MCF 10A (cell line): ENCODE data around the gene EIF1AD. TPM values are rescaled to one million over a fixed set of nuclear protein-coding genes. Genes with fewer than 3 reads are reported as not detected.

Experiments used
- BruUV-seq: library from RNA; stranded (reverse); fragments of 400-500 nt; replicated peaks from 2 replicates; lab custom pipeline; 2021; lab: Mats Ljungman, UMichigan
- CTCF ChIA-PET: fragments of 300-600 bp; sonication (Branson Sonifier 250); formaldehyde crosslinking; extraction: SDS; loops from one replicate; lab custom pipeline; 2021; ENCODE audit warnings: antibody characterized with exemption, inconsistent platforms; lab: Yijun Ruan, JAX
- POLR2A ChIA-PET: fragments of 300-600, 350-650 bp; sonication (Branson Sonifier 250); formaldehyde crosslinking; extraction: SDS; loops from one replicate; lab custom pipeline; 2020; ENCODE audit warnings: antibody characterized with exemption, inconsistent platforms; lab: Yijun Ruan, JAX
- DNase-seq: peaks from one replicate; pipeline ENCODE4 v3.0.0-alpha.2; 2018; ENCODE audit not compliant: unreplicated experiment
- H3K27ac Mint-ChIP-seq: one replicate; pipeline ENCODE4 v1.8.0; 2022; ENCODE audit warnings: mild to moderate bottlenecking, low read depth, mixed read lengths; ENCODE audit not compliant: unreplicated experiment
- H3K27me3 Mint-ChIP-seq: one replicate; pipeline ENCODE4 v1.8.0; 2022; ENCODE audit warnings: mixed read lengths; ENCODE audit not compliant: insufficient read depth, unreplicated experiment
- H3K36me3 Mint-ChIP-seq: one replicate; pipeline ENCODE4 v1.8.0; 2022; ENCODE audit warnings: mild to moderate bottlenecking, moderate library complexity, mixed read lengths; ENCODE audit not compliant: insufficient read depth, unreplicated experiment
- H3K4me1 Mint-ChIP-seq: one replicate; pipeline ENCODE4 v1.8.0; 2022; ENCODE audit warnings: mixed read lengths; ENCODE audit not compliant: insufficient read depth, unreplicated experiment
- H3K4me3 Mint-ChIP-seq: one replicate; pipeline ENCODE4 v1.8.0; 2022; ENCODE audit warnings: mild to moderate bottlenecking, moderate library complexity, mixed read lengths; ENCODE audit not compliant: unreplicated experiment
- H3K9me3 Mint-ChIP-seq: one replicate; pipeline ENCODE4 v1.8.0; 2022; ENCODE audit warnings: mixed read lengths; ENCODE audit not compliant: unreplicated experiment
- CTCF ChIP-seq: fragments of 200-600 bp; IDR thresholded peaks from one replicate; pipeline ENCODE4 v1.8.0; 2022; ENCODE audit warnings: antibody characterized with exemption, mild to moderate bottlenecking; ENCODE audit not compliant: unreplicated experiment
- intact Hi-C: fragments of 100-400 bp; cut with micrococcal nuclease; formaldehyde crosslinking; loops from 2 replicates; pipeline ENCODE4 v1.14.1; 2022
- total RNA-seq: library from RNA; stranded (reverse); gene quantifications from 2 replicates; pipeline ENCODE4 v1.2.3, GENCODE V29; 2022

Gene EIF1AD
- total RNA-seq, 1 experiment from 2014 or later = 21.7 TPM

GRCh38 chr11:66048547-66049323 is 46.8 kb upstream of the EIF1AD start, which contains the start of gene GAL3ST3:
GAL3ST3 (minus strand) TSS chr11:66049161; CDS start chr11:66045415, 3,746 bp downstream.
- no peaks in the 10 kb centered on the region for H3K27me3 Mint-ChIP-seq
- H3K4me1 Mint-ChIP-seq = peaks cover 5% of the 10 kb centered on the region
- ChIA-PET POLR2A (interaction anchor here (1.4 kb wide), 1 partner anchor 46 kb away, joined by 5 read pairs; the partner anchor contains the start of gene BANF1), CTCF (interaction anchor here (0.7 to 1.0 kb wide), 3 partner anchors 19 to 88 kb away, joined by 3 to 4 read pairs (median 3); no protein-coding TSS in a partner anchor)
- intact Hi-C loops = no loop called here
- no peaks in the 10 kb centered on the region for H3K9me3 Mint-ChIP-seq
- peaks cover 6% of the 10 kb centered on the region for H3K36me3 Mint-ChIP-seq
- no peak within 1 kb of the TSS for H3K27ac Mint-ChIP-seq
- no peak within 1 kb of the TSS for H3K4me3 Mint-ChIP-seq
- no peak for TF ChIP-seq CTCF
- BruUV-seq = no TSS peak
- DNase-seq = no peak

GRCh38 chr11:66047541-66048365 is 45.8 kb upstream of the EIF1AD start:
- ChIA-PET CTCF (interaction anchor here (0.6 to 1.5 kb wide), 7 partner anchors 12 to 1223 kb away, joined by 3 to 5 read pairs (median 3); partner anchors contain the start of gene BANF1), POLR2A (interaction anchor here (1.4 kb wide), 1 partner anchor 45 kb away, joined by 5 read pairs; the partner anchor contains the start of gene BANF1)
- Mint-ChIP-seq H3K4me3 (no peak overlapping the region), H3K27ac (no peak overlapping the region), H3K36me3 (peaks cover 6% of the 10 kb centered on the region), H3K27me3 (no peaks in the 10 kb centered on the region), H3K4me1 (peaks cover 5% of the 10 kb centered on the region), H3K9me3 (no peaks in the 10 kb centered on the region)
- intact Hi-C loops = no loop called here
- no peak for TF ChIP-seq CTCF
- BruUV-seq = no TSS peak
- DNase-seq = no peak

- no peaks in the 10 kb centered on the region for H3K27me3 Mint-ChIP-seq
- no peak for DNase-seq
- H3K27ac Mint-ChIP-seq = no peak overlapping the region
- no peaks in the 10 kb centered on the region for H3K36me3 Mint-ChIP-seq
- no TSS peak for BruUV-seq
- H3K4me1 Mint-ChIP-seq = peaks cover 5% of the 10 kb centered on the region
- H3K4me3 Mint-ChIP-seq = no peak overlapping the region
- ChIA-PET CTCF (interaction anchor here (0.6 to 1.5 kb wide), 5 partner anchors 11 to 735 kb away, joined by 3 to 5 read pairs (median 3); partner anchors contain the start of gene BANF1), POLR2A (no interaction called here)
- TF ChIP-seq CTCF = no peak
- H3K9me3 Mint-ChIP-seq = no peaks in the 10 kb centered on the region
- intact Hi-C loops = no loop called here
Measured at GRCh38 chr11:66046901-66047300, 44.9 kb upstream of the EIF1AD start.
